NCI-H2029 treated with DMSO at 0.1 percent for 48 hours (cell line): ENCODE results near the gene HSD17B3.
"Not testable (repeated sequence)": the region's sequence is repeated elsewhere in the genome, so short reads cannot be mapped to it uniquely, and the experiment has no call there.

Experiments used
- DNase-seq: peaks from one replicate; lab custom pipeline; 2025; lab: John Stamatoyannopoulos, UW

HSD17B3 gene

GRCh38 chr9:96302021-96302420, at the start of gene HSD17B3:
HSD17B3 (minus strand) TSS chr9:96302176; CDS start chr9:96302104, 72 bp downstream.
- DNase-seq, result no peak

- DNase-seq, result no peak
Observed at GRCh38 chr9:96350866-96351265, 48.9 kb upstream of the HSD17B3 start.

GRCh38 chr9:96348261-96348660, 46.3 kb upstream of the HSD17B3 start:
- no peak for DNase-seq

- no peak for DNase-seq
Observed at GRCh38 chr9:96345551-96345950, 43.6 kb upstream of the HSD17B3 start.

- DNase-seq, result peak; percentile 37
Observed at GRCh38 chr9:96344458-96345180, 42.6 kb upstream of the HSD17B3 start.

GRCh38 chr9:96343515-96344360, 41.8 kb upstream of the HSD17B3 start:
- no peak for DNase-seq

GRCh38 chr9:96342571-96343245, 40.7 kb upstream of the HSD17B3 start:
- no peak for DNase-seq

- no peak for DNase-seq
Observed at GRCh38 chr9:96340707-96341106, 38.7 kb upstream of the HSD17B3 start.

- DNase-seq, result no peak
Observed at GRCh38 chr9:96338299-96338698, 36.3 kb upstream of the HSD17B3 start.

- DNase-seq, result no peak
Observed at GRCh38 chr9:96333958-96334357, 32.0 kb upstream of the HSD17B3 start.

GRCh38 chr9:96331236-96331947, 29.4 kb upstream of the HSD17B3 start:
- DNase-seq, result no peak

GRCh38 chr9:96327694-96328352, 25.8 kb upstream of the HSD17B3 start:
- peak; percentile 68 for DNase-seq

GRCh38 chr9:96323169-96323568, 21.2 kb upstream of the HSD17B3 start:
- DNase-seq, result no peak

GRCh38 chr9:96322736-96323135, 20.8 kb upstream of the HSD17B3 start:
- DNase-seq, result not testable (repeated sequence)

- not testable (repeated sequence) for DNase-seq
Observed at GRCh38 chr9:96322210-96322609, 20.2 kb upstream of the HSD17B3 start.

GRCh38 chr9:96321515-96321914, 19.5 kb upstream of the HSD17B3 start:
- DNase-seq, result no peak

GRCh38 chr9:96320749-96321280, 18.8 kb upstream of the HSD17B3 start:
- no peak for DNase-seq

- DNase-seq, result no peak
Observed at GRCh38 chr9:96318921-96319565, 17.1 kb upstream of the HSD17B3 start.

- no peak for DNase-seq
Observed at GRCh38 chr9:96317335-96317980, 15.5 kb upstream of the HSD17B3 start.

GRCh38 chr9:96309850-96310249, 7.9 kb upstream of the HSD17B3 start:
- no peak for DNase-seq
